Astrocyte (in vitro differentiated cells and primary cell): ENCODE results near the gene BPIFB3. TPM values are rescaled to one million over a fixed set of nuclear protein-coding genes. Genes with fewer than 3 reads are reported as not detected.
"Not testable (repeated sequence)": the region's sequence is repeated elsewhere in the genome, so short reads cannot be mapped to it uniquely, and the experiment has no call there.

Experiments used
- DNase-seq: peaks from one replicate; pipeline ENCODE4 v3.0.0-alpha.2; 2010; ENCODE audit warnings: low read depth
- FAIRE-seq: peaks from 2 replicates; lab custom pipeline; 2011; peaks lifted over from hg19 to GRCh38; lab: Jason Lieb, UNC
- H2AFZ ChIP-seq: 2 replicates; pipeline ENCODE4 v1.6.0; 2012; ENCODE audit warnings: low read depth, low read length, inconsistent platforms
- H3K27ac ChIP-seq: 2 replicates; pipeline ENCODE4 v1.5.1; 2011; ENCODE audit warnings: low read depth, low read length, inconsistent platforms
- H3K27me3 ChIP-seq: 2 replicates; pipeline ENCODE4 v1.6.0; 2011; ENCODE audit warnings: low read length, inconsistent platforms; ENCODE audit not compliant: insufficient read depth
- H3K36me3 ChIP-seq: 2 replicates; pipeline ENCODE4 v1.5.1; 2011; ENCODE audit warnings: low read length, inconsistent platforms; ENCODE audit not compliant: insufficient read depth
- H3K4me1 ChIP-seq: 2 replicates; pipeline ENCODE4 v1.5.1; 2011; ENCODE audit warnings: low read length, inconsistent platforms; ENCODE audit not compliant: insufficient read depth
- H3K4me2 ChIP-seq: 2 replicates; pipeline ENCODE4 v1.6.0; 2012; ENCODE audit warnings: low read length, inconsistent platforms
- H3K4me3 ChIP-seq: 2 replicates; pipeline ENCODE4 v1.5.1; 2011; ENCODE audit warnings: low read depth, mild to moderate bottlenecking, low read length, inconsistent platforms; ENCODE audit not compliant: insufficient read depth
- H3K79me2 ChIP-seq: 2 replicates; pipeline ENCODE4 v1.6.0; 2012; ENCODE audit warnings: mild to moderate bottlenecking, low read length, inconsistent platforms; ENCODE audit not compliant: insufficient read depth
- H3K9ac ChIP-seq: 2 replicates; pipeline ENCODE4 v1.6.0; 2012; ENCODE audit warnings: mild to moderate bottlenecking, low read length, inconsistent platforms
- H3K9me3 ChIP-seq: 2 replicates; pipeline ENCODE4 v1.5.1; 2012; ENCODE audit warnings: low read depth, mild to moderate bottlenecking, low read length, inconsistent platforms; ENCODE audit not compliant: insufficient read depth
- H4K20me1 ChIP-seq: 2 replicates; pipeline ENCODE4 v1.6.0; 2012; ENCODE audit warnings: low read length, inconsistent platforms; ENCODE audit not compliant: insufficient read depth
- H3K27ac Mint-ChIP-seq: one replicate; pipeline ENCODE4 v1.8.0; 2021; ENCODE audit warnings: mild to moderate bottlenecking, mixed read lengths; ENCODE audit not compliant: unreplicated experiment
- H3K27me3 Mint-ChIP-seq: one replicate; pipeline ENCODE4 v1.8.0; 2021; ENCODE audit warnings: low read depth, mixed read lengths; ENCODE audit not compliant: unreplicated experiment
- H3K36me3 Mint-ChIP-seq: one replicate; pipeline ENCODE4 v1.8.0; 2021; ENCODE audit warnings: low read depth, mixed read lengths; ENCODE audit not compliant: unreplicated experiment
- H3K4me1 Mint-ChIP-seq: one replicate; pipeline ENCODE4 v1.8.0; 2021; ENCODE audit warnings: low read depth, mixed read lengths; ENCODE audit not compliant: unreplicated experiment
- H3K4me3 Mint-ChIP-seq: one replicate; pipeline ENCODE4 v1.8.0; 2021; ENCODE audit warnings: mild to moderate bottlenecking, moderate library complexity, mixed read lengths; ENCODE audit not compliant: unreplicated experiment
- H3K9me3 Mint-ChIP-seq: one replicate; pipeline ENCODE4 v1.8.0; 2021; ENCODE audit warnings: mild to moderate bottlenecking, mixed read lengths; ENCODE audit not compliant: unreplicated experiment
- EZH2 ChIP-seq: IDR thresholded peaks from 2 replicates; pipeline ENCODE4 v1.6.1; 2012; ENCODE audit warnings: mild to moderate bottlenecking, low read length, inconsistent platforms; ENCODE audit not compliant: insufficient read depth
- total RNA-seq: library from RNA; stranded (reverse); gene quantifications from 2 replicates; pipeline ENCODE4 v1.2.1, GENCODE V29; 2021
- TF ChIP-seq, protein P1 (sequence below): IDR thresholded peaks from 2 replicates; pipeline ENCODE4 v1.5.1; 2011; ENCODE audit warnings: low read depth, mild to moderate bottlenecking, inconsistent platforms, low read length, moderate library complexity; ENCODE audit not compliant: insufficient read depth

Gene BPIFB3
- total RNA-seq, 1 donor from 2014 or later = not detected

GRCh38 chr20:33112547-33113386 is 59.1 kb downstream of the BPIFB3 start:
- Histone ChIP-seq H2AFZ (no peak overlapping the region), H3K9ac (no peak overlapping the region), H3K4me3 (no peak overlapping the region), H3K4me1 (no peaks in the 10 kb centered on the region), H3K27me3 (no peaks in the 10 kb centered on the region), H3K9me3 (no peaks in the 10 kb centered on the region), H3K79me2 (no peaks in the 10 kb centered on the region), H4K20me1 (no peaks in the 10 kb centered on the region), H3K36me3 (no peaks in the 10 kb centered on the region), H3K27ac (no peak overlapping the region), H3K4me2 (no peak overlapping the region)
- H3K27ac Mint-ChIP-seq = no peak overlapping the region
- no peak for FAIRE-seq
- peaks cover 5% of the 10 kb centered on the region for H3K9me3 Mint-ChIP-seq
- H3K27me3 Mint-ChIP-seq = peaks cover 12% of the 10 kb centered on the region
- no peak for TF ChIP-seq EZH2
- no peak for DNase-seq
- H3K4me3 Mint-ChIP-seq = no peak overlapping the region
- H3K4me1 Mint-ChIP-seq = no peaks in the 10 kb centered on the region
- H3K36me3 Mint-ChIP-seq = no peaks in the 10 kb centered on the region

DNA sequence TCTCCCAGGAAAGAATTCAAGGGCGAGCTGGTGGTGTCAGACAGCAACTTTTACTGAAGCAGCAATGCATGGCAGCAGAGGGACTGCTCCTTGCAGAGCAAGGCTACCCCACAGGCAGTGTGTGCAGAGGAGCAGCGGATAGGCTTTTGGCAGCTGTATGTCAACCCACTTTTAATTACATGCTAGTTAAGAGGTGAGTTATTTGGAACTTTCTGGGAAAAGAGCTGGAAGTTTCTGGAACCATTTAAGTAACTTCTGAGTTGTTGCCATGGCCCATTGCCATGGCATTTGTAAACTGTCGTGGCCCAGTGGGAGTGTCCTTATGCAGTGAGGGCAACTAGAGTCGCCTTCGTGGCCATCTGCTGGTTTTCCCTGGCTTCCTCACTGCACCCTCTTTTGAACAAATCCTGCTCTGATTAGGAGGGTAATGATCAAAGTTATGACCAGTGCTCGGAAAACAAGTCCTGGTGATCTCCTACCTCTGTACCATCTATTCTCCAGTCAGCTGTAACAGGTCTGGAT is 59.7 kb downstream of the BPIFB3 start:
- no peak overlapping the region for H3K4me3 ChIP-seq
- H2AFZ ChIP-seq = no peak overlapping the region
- no peak overlapping the region for H3K4me3 Mint-ChIP-seq
- H3K27ac Mint-ChIP-seq = no peak overlapping the region
- peaks cover 5% of the 10 kb centered on the region for H3K9me3 Mint-ChIP-seq
- no peak overlapping the region for H3K9ac ChIP-seq
- peaks cover 11% of the 10 kb centered on the region for H3K27me3 Mint-ChIP-seq
- no peaks in the 10 kb centered on the region for H3K36me3 Mint-ChIP-seq
- FAIRE-seq (no peak), DNase-seq (no peak)
- H3K9me3 ChIP-seq = no peaks in the 10 kb centered on the region
- no peaks in the 10 kb centered on the region for H3K4me1 Mint-ChIP-seq
- TF ChIP-seq, protein P1, sequence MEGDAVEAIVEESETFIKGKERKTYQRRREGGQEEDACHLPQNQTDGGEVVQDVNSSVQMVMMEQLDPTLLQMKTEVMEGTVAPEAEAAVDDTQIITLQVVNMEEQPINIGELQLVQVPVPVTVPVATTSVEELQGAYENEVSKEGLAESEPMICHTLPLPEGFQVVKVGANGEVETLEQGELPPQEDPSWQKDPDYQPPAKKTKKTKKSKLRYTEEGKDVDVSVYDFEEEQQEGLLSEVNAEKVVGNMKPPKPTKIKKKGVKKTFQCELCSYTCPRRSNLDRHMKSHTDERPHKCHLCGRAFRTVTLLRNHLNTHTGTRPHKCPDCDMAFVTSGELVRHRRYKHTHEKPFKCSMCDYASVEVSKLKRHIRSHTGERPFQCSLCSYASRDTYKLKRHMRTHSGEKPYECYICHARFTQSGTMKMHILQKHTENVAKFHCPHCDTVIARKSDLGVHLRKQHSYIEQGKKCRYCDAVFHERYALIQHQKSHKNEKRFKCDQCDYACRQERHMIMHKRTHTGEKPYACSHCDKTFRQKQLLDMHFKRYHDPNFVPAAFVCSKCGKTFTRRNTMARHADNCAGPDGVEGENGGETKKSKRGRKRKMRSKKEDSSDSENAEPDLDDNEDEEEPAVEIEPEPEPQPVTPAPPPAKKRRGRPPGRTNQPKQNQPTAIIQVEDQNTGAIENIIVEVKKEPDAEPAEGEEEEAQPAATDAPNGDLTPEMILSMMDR = no peak
- no peak for TF ChIP-seq EZH2
- H3K79me2 ChIP-seq = no peaks in the 10 kb centered on the region
- H3K27me3 ChIP-seq = no peaks in the 10 kb centered on the region
- no peak overlapping the region for H3K27ac ChIP-seq
- no peak overlapping the region for H3K4me2 ChIP-seq
- H3K36me3 ChIP-seq = no peaks in the 10 kb centered on the region
- no peaks in the 10 kb centered on the region for H3K4me1 ChIP-seq
- H4K20me1 ChIP-seq = no peaks in the 10 kb centered on the region

- H3K4me2 ChIP-seq, H3K79me2 ChIP-seq, H3K36me3 ChIP-seq, H3K4me3 ChIP-seq, FAIRE-seq, H2AFZ ChIP-seq, H3K36me3 Mint-ChIP-seq, H3K4me3 Mint-ChIP-seq, H4K20me1 ChIP-seq, H3K9ac ChIP-seq, DNase-seq, H3K4me1 ChIP-seq, H3K9me3 ChIP-seq, H3K27ac ChIP-seq, H3K4me1 Mint-ChIP-seq, H3K27me3 ChIP-seq, H3K27ac Mint-ChIP-seq: not testable (repeated sequence)
- H3K27me3 Mint-ChIP-seq = peaks cover 11% of the 10 kb centered on the region
- H3K9me3 Mint-ChIP-seq = peaks cover 15% of the 10 kb centered on the region
Measured at GRCh38 chr20:33115501-33115900, 61.8 kb downstream of the BPIFB3 start.
